Mesodermal cell (in vitro differentiated cells): ENCODE measurements around the gene CDH2.
A peak's percentile ranks its signal among the peaks of the same experiment; 100 is the strongest.

ENCODE experiments used
- H3K27ac ChIP-seq: 2 replicates; pipeline ENCODE4 v1.7.0; 2013; ENCODE audit warnings: mild to moderate bottlenecking, low read depth, low read length, moderate library complexity; ENCODE audit not compliant: severe bottlenecking
- H3K36me3 ChIP-seq: 2 replicates; pipeline ENCODE4 v1.7.1; 2013; ENCODE audit warnings: mild to moderate bottlenecking, low read length, moderate library complexity; ENCODE audit not compliant: control insufficient read depth, insufficient read depth
- H3K4me1 ChIP-seq: one replicate; pipeline ENCODE4 v1.7.1; 2013; ENCODE audit warnings: mild to moderate bottlenecking, low read length; ENCODE audit not compliant: insufficient read depth, control insufficient read depth, poor library complexity, severe bottlenecking
- H3K4me3 ChIP-seq: 2 replicates; pipeline ENCODE4 v1.7.0; 2013; ENCODE audit warnings: low read length, control low read depth, mild to moderate bottlenecking; ENCODE audit not compliant: insufficient read depth, poor library complexity, severe bottlenecking; ENCODE audit errors: extremely low read depth
- H3K9me3 ChIP-seq: 2 replicates; pipeline ENCODE4 v1.7.1; 2013; ENCODE audit warnings: mild to moderate bottlenecking, low read length, moderate library complexity; ENCODE audit not compliant: control insufficient read depth
- WGBS, 2 experiments: methylation state at CpG; one replicate each; pipeline ENCODE4 v1.1.5; 2013; ENCODE audit warnings: missing lambda C conversion rate in 2 of 2; ENCODE audit not compliant: insufficient coverage in 2 of 2; 5-methylcytosine and 5-hydroxymethylcytosine counted together

The CDH2 gene

DNA sequence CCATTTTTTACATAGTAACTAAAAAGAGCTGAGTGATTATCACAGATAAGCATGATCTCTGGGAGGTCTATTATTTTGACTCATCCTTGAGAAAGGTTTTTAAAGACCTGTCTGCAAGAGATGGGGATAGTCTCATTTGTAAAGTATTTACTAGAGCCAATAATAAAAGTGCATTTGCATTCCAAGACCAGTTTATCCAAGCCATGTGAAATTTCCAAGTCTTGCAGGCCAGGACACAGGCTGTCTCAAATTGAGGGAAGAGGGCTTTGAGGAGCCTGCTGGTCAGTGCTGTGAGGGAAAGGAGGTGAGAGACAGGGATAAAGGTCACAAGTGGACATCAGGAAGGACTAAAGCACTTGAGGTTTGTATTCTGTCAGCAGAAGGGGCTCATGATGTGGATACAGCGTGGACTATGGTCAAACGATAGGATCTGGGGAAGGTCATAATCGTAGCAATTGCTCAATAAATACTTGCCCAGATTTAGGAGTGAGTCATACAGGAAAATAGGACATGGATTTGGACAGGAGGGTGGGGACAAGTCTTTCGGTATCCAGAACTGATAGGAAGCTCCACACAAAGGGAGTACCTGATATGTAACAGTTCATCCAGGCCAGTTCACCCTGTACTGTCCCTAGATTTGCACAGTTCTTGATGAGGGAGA lies 6.6 kb upstream of the CDH2 start:
- Histone ChIP-seq H3K9me3 (no peaks in the 10 kb centered on the region), H3K27ac (peak overlapping the region; percentile 20), H3K4me1 (peaks cover 16% of the 10 kb centered on the region), H3K4me3 (no peak overlapping the region), H3K36me3 (no peaks in the 10 kb centered on the region)
- 91 to 97% methylated on average over 4 of the region's 4 CpGs for WGBS, 2 experiments

DNA sequence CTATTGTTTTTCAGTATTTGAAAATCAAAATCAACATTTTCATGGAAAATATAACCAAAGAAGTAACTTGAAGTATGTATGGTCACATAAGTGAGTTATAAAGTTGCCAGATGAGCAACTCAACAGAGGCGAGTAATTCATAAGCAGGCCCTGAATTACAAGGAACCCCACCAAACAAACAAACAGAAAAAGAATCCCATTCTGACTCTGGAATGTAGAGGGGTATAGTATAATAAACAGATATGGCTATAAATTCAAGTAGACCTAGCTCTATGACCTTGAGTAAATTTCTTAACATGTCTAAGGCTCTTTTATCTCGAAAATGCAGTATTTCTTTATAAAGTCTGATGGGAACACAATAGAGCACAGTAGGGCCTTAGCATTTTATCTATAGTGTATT lies 4.7 kb upstream of the CDH2 start:
- Histone ChIP-seq H3K4me1 (peaks cover 16% of the 10 kb centered on the region), H3K4me3 (no peak overlapping the region), H3K36me3 (no peaks in the 10 kb centered on the region), H3K9me3 (no peaks in the 10 kb centered on the region), H3K27ac (no peak overlapping the region)
- WGBS, 2 experiments = no CpG with 5 or more reads among the region's 2 CpGs

DNA sequence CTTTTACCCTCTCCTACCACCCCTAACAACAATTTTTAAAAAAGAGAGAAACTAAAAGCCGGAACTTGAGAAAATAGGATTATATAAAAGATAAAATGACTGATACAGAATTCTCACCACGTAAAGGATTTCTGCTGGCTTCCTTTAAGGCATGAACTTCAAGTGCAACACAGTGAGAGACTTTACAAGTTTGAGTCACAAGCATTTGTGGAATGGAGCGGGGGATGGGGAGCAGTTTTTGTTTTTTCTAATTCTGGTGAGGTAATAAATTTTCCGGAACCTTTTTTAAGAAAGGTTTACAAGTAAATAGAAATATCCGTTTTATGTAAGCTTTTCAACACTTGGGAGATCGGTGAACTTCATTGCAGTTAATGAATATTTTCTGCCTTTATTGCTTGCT lies 1.8 kb upstream of the CDH2 start:
- H3K36me3 ChIP-seq = no peaks in the 10 kb centered on the region
- H3K9me3 ChIP-seq = no peaks in the 10 kb centered on the region
- H3K4me3 ChIP-seq = peak overlapping the region; percentile 95
- peaks cover 16% of the 10 kb centered on the region for H3K4me1 ChIP-seq
- H3K27ac ChIP-seq = peak overlapping the region; percentile 74
- WGBS, 2 experiments = 0 to 9% methylated on average over 3 to 5 of the region's 6 CpGs

DNA sequence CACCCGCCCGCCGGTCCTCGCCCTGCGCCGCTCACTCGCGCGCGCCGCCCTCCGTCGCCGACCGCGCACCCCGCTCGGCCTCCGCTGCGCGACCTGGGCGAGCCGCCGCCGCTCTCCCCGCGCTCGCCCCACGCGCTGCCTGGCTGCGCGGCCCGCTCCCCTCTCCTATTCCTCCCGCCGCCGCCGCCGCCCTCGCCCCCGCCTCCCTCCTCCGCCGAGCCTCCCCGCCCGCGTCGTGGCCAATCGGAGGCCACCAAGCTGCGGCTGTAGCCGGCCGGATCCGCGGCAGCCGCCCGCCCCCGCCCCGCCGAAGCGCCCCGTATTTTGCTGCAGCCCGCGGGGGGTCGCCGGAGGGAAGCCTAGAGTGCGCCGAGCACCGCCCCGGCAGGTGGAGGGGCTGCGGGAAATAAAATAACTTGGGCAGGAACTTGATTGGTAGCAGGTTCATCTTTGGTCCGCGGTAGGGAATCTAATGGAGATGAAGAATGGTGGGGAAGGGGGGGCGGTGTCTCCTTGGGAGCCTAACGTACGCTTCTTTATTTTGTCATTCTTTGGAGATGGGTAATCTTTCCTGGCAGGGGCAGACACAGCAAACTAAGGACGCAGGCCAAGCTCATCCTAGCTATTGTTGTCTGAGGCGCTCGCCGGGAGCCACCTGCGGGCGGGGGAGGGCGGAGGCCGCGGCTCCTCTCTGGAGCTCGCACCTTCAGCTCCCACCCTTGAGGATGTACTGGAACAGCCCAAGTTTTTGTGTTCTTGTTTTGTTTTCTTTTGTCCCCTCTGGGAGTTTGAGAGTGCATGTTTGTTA lies 1.1 kb upstream of the CDH2 start:
- H3K9me3 ChIP-seq = no peaks in the 10 kb centered on the region
- peaks cover 17% of the 10 kb centered on the region for H3K4me1 ChIP-seq
- H3K4me3 ChIP-seq = peak overlapping the region; percentile 95
- H3K36me3 ChIP-seq = no peaks in the 10 kb centered on the region
- H3K27ac ChIP-seq = peak overlapping the region; percentile 74
- WGBS, 2 experiments = 0% methylated on average over 37 to 69 of the region's 83 CpGs

DNA sequence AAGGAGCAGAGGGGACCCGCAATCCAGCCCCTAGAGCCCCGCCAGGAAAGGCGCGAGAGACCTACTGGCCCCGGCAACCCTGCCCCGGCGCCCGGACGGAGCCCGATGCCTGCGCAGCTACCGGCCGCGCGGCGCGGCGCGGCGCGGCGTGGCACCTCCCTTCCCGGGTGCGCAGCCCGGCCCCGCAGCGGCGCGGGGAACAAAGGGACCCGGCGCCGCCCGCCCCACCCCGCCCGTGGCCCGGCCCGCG lies 307 bp downstream of the CDH2 start:
- Histone ChIP-seq H3K9me3 (no peaks in the 10 kb centered on the region), H3K27ac (peak overlapping the region; percentile 90), H3K4me3 (peak overlapping the region; percentile 95), H3K36me3 (peaks cover 3% of the 10 kb centered on the region), H3K4me1 (peaks cover 16% of the 10 kb centered on the region)
- WGBS, 2 experiments = 0% methylated on average over 10 to 34 of the region's 38 CpGs

DNA sequence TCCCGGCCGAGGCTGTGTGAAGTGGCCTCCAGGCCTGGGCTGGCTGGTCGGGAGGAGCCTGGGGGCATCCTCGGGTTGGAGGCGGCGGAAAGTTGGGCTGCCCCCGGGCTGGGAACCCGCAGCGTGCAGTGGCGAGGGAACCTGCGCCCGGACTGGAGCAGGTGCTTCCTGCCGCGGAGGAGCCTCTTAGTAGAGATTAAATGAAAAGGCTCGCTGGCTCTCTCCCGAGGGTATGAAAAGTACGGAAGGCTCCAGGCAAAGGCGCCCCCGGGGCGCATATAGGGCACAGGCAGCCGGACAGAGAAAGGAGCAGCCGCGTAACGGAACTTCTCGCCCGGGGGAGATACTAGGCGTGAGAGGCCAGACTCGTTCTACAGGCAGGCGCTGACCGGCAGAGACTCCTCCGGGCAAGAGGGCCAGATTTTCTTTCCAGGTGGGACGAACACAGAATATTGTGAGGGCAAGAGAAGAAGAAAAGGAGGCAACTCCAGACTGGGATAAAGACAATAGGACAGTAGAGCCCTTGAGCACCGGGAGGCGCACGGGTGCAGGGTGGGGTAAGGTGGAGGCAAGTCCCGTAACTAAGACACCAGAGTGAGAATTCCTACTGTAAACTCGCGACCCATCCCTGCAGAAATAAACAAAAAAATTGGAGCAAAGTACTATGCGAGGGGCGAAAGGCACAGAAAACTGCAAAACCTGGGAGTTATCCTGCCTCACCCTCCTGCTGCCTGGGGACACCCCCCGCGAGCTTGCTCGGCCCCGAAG lies 816 bp downstream of the CDH2 start:
- Histone ChIP-seq H3K4me1 (peaks cover 12% of the 10 kb centered on the region), H3K9me3 (no peaks in the 10 kb centered on the region), H3K27ac (peak overlapping the region; percentile 90), H3K4me3 (peak overlapping the region; percentile 95), H3K36me3 (peaks cover 3% of the 10 kb centered on the region)
- WGBS, 2 experiments = 0% methylated on average over 22 to 41 of the region's 44 CpGs

DNA sequence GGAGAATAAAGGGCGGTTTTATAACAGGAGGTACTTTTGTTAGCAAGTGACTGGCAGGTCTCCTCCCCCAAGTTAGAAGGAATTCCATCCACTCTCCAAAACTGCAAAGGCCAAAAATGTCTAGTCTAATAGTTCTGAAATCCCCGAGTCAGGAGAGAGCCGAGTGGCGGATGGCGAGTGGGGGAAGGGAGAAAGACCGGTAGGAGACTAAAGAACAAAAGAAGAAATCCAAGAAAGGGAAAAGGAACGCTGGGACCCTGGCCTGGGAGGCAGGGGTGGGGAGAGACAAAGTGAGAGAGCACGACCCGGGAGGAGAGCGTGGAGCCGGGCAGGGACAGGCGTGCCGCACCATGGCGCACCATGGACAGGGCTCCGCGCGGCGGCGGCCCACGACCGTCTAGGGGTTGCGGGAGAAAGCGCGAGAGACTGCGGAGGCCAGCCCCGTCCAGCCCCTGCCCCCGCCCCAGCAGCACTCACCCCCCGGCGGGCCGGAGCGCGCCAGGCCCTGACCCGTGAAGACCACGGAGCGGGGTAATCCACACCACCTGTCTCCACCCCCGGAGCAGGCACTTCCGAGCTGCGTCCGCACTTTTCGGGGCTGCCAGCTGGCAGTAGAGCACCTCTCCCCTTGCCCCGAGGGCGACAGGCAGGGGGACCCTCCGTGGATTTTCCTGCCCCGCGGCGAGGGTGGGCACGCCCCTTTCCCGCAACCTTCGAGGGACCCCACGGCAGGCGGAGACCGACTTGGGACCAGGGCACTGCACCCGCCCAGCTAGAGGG lies 1.6 kb downstream of the CDH2 start:
- 0% methylated on average over 27 to 39 of the region's 53 CpGs for whole genome bisulfite sequencing, 2 experiments
- H3K36me3 ChIP-seq = peaks cover 3% of the 10 kb centered on the region
- peaks cover 12% of the 10 kb centered on the region for H3K4me1 ChIP-seq
- peak overlapping the region; percentile 95 for H3K4me3 ChIP-seq
- peak overlapping the region; percentile 90 for H3K27ac ChIP-seq
- H3K9me3 ChIP-seq = no peaks in the 10 kb centered on the region

DNA sequence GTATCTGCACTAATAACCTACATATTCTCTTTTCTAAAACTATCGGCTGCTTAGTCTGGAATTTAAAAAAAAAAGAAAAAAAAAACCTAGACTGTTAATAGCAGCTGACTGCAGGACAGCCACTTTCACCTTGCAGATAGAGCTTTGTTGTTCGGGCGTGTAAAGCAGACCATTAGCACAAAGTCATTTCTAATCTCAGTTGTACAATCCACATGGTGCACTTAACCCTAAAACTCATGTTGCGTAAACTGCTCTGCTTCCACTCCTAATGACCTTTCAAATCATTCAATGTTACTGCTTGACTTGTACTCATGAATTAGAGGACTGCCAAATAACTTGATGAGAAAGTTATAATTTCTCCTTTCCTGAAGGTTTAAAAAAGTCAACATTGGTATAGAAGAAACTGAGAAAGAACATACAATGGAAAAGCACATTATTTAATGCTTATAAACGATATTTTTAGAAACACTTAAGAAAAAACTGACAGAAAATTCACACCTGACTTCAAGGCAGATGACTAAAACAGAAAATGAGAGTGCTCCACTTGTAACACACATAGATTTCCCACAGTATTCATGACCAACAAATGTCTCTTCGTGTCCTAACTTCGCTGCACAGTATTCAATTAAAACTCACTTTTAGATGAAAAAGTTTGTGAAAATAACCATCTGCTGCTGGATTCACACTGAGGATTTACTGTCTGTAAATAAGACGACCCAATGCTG lies 2.6 kb downstream of the CDH2 start:
- Histone ChIP-seq H3K36me3 (peaks cover 3% of the 10 kb centered on the region), H3K4me3 (peak overlapping the region; percentile 95), H3K4me1 (peaks cover 7% of the 10 kb centered on the region), H3K27ac (peak overlapping the region; percentile 90), H3K9me3 (no peaks in the 10 kb centered on the region)
- 13 to 45% methylated on average over 2 to 3 of the region's 8 CpGs for WGBS, 2 experiments

DNA sequence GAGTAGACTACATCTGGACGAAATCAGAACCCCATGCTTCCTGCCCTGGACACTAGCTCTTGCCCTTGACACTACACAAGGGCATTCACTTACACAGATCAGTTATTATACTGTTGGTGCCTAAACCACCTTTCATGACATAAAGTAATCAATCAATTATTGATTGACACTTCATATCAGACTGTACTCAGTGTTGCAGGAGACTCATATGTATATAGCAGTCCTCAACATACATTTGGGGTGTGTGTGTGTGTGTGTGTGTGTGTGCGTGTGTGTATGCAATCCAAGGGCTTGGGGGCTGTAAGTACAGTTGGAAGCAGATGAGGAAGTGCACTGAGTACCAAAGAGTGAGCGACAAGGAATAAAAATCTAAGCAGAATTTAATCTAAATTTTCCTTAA lies 5.1 kb downstream of the CDH2 start:
- 83% methylated on average over 1 of the region's 3 CpGs; no CpG with 5 or more reads in 1 of the 2 experiments for WGBS, 2 experiments
- no peaks in the 10 kb centered on the region for H3K9me3 ChIP-seq
- peaks cover 12% of the 10 kb centered on the region for H3K4me1 ChIP-seq
- no peak overlapping the region for H3K27ac ChIP-seq
- no peak overlapping the region for H3K4me3 ChIP-seq
- H3K36me3 ChIP-seq = peaks cover 19% of the 10 kb centered on the region

DNA sequence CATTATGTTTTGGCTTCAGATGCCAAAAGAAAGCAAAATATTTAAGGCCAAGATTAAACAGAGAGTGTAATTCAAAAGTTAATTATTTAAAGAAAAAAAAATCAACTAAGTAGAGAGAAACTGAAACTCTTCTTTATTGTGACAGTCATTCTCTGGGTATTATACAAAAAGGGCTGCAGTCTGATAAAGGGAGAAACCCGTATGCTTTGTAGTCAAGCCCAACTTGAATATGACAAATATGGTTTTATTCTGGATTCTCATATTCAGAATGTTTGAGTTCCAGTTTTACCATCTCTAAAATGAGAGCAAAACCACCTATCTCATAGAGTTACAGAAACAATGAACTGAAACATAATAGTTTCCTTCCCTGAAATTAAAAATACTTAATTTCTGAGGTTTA lies 8.2 kb downstream of the CDH2 start:
- Histone ChIP-seq H3K27ac (no peak overlapping the region), H3K4me3 (no peak overlapping the region), H3K4me1 (peaks cover 13% of the 10 kb centered on the region), H3K36me3 (peaks cover 25% of the 10 kb centered on the region), H3K9me3 (no peaks in the 10 kb centered on the region)
- 80% methylated on average over 1 of the region's 1 CpG for WGBS, 2 experiments
